ENCODE measurements around the gene ZNF638.
"Not testable (repeated sequence)": the region's sequence is repeated elsewhere in the genome, so short reads cannot be mapped to it uniquely, and the experiment has no call there.

ZNF638 gene

GRCh38 chr2:71303849-71304248 lies 27.7 kb upstream of the ZNF638 start:
- intact Hi-C loops (cut with DNase I; ENCODE audit: low total_unique reads) = no loop called here
- H3K4me3 ChIP-seq = no peak overlapping the region
- H3K9me3 ChIP-seq = no peaks in the 10 kb centered on the region
- no peak for DNase-seq
- no peaks in the 10 kb centered on the region for H3K27me3 ChIP-seq
- H3K4me1 ChIP-seq = no peaks in the 10 kb centered on the region
- no peaks in the 10 kb centered on the region for H3K36me3 ChIP-seq
- no peak for TF ChIP-seq CTCF (IDR thresholded peaks at IDR 0.05)
- no peak overlapping the region for H3K27ac ChIP-seq

- no peak overlapping the region for H3K27ac ChIP-seq
- no peaks in the 10 kb centered on the region for H3K27me3 ChIP-seq
- H3K4me1 ChIP-seq = no peaks in the 10 kb centered on the region
- no peak for DNase-seq
- H3K9me3 ChIP-seq = no peaks in the 10 kb centered on the region
- no peak overlapping the region for H3K4me3 ChIP-seq
- no peaks in the 10 kb centered on the region for H3K36me3 ChIP-seq
- intact Hi-C loops (cut with DNase I; ENCODE audit: low total_unique reads) = no loop called here
- TF ChIP-seq CTCF (IDR thresholded peaks at IDR 0.05) = no peak
Observed at GRCh38 chr2:71306762-71307161, 24.8 kb upstream of the ZNF638 start.

- H3K4me3 ChIP-seq = no peak overlapping the region
- no peak for TF ChIP-seq CTCF (IDR thresholded peaks at IDR 0.05)
- intact Hi-C loops (cut with DNase I; ENCODE audit: low total_unique reads) = no loop called here
- H3K4me1 ChIP-seq = no peaks in the 10 kb centered on the region
- no peaks in the 10 kb centered on the region for H3K36me3 ChIP-seq
- H3K9me3 ChIP-seq = peaks cover 0 to 6% (median 0%) of the 10 kb centered on the region in 3 donors
- H3K27ac ChIP-seq = no peak overlapping the region
- no peak for DNase-seq
- H3K27me3 ChIP-seq = no peaks in the 10 kb centered on the region
Observed at GRCh38 chr2:71313016-71313766, 18.4 kb upstream of the ZNF638 start.

- no peaks in the 10 kb centered on the region for H3K27me3 ChIP-seq
- no peak overlapping the region for H3K4me3 ChIP-seq
- H3K27ac ChIP-seq = no peak overlapping the region
- H3K9me3 ChIP-seq = peaks cover 0 to 30% (median 6%) of the 10 kb centered on the region in 3 donors
- no peak for DNase-seq
- intact Hi-C loops (cut with DNase I; ENCODE audit: low total_unique reads) = no loop called here
- H3K4me1 ChIP-seq = no peaks in the 10 kb centered on the region
- TF ChIP-seq CTCF (IDR thresholded peaks at IDR 0.05) = no peak
- H3K36me3 ChIP-seq = no peaks in the 10 kb centered on the region
Observed at GRCh38 chr2:71317060-71317459, 14.5 kb upstream of the ZNF638 start.

GRCh38 chr2:71317900-71318299 lies 13.7 kb upstream of the ZNF638 start:
- H3K27me3 ChIP-seq; H3K4me1 ChIP-seq; H3K4me3 ChIP-seq; intact Hi-C loops (cut with DNase I; ENCODE audit: low total_unique reads); DNase-seq; H3K36me3 ChIP-seq; H3K27ac ChIP-seq: not testable (repeated sequence)
- H3K9me3 ChIP-seq = peaks cover 0 to 31% (median 6%) of the 10 kb centered on the region in 3 donors

- Histone ChIP-seq H3K27me3 (no peaks in the 10 kb centered on the region), H3K4me3 (no peak overlapping the region), H3K27ac (no peak overlapping the region), H3K9me3 (peaks cover 0 to 29% (median 6%) of the 10 kb centered on the region in 3 donors), H3K36me3 (no peaks in the 10 kb centered on the region), H3K4me1 (no peaks in the 10 kb centered on the region)
- intact Hi-C loops (cut with DNase I; ENCODE audit: low total_unique reads) = no loop called here
- no peak for TF ChIP-seq CTCF (IDR thresholded peaks at IDR 0.05)
- no peak for DNase-seq
Observed at GRCh38 chr2:71323386-71323785, 8.2 kb upstream of the ZNF638 start.
